Type B pancreatic cell (in vitro differentiated cells): Measurements from ENCODE around the gene TMEM79. TPM values are rescaled to one million over a fixed set of nuclear protein-coding genes. Genes with fewer than 3 reads are reported as not detected.

Experiments
- DNase-seq: peaks from one replicate; pipeline ENCODE4 v3.0.0; 2021; ENCODE audit warnings: mixed read lengths; ENCODE audit not compliant: unreplicated experiment; ENCODE audit errors: extremely low spot score
- H3K27ac Mint-ChIP-seq: 2 replicates; pipeline ENCODE4 v1.8.0; 2021; ENCODE audit warnings: mild to moderate bottlenecking, mixed read lengths
- H3K27me3 Mint-ChIP-seq: 2 replicates; pipeline ENCODE4 v1.8.0; 2021; ENCODE audit warnings: mixed read lengths
- H3K36me3 Mint-ChIP-seq: 2 replicates; pipeline ENCODE4 v1.8.0; 2021; ENCODE audit warnings: mixed read lengths
- H3K4me1 Mint-ChIP-seq: one replicate; pipeline ENCODE4 v1.8.0; 2021; ENCODE audit warnings: mixed read lengths; ENCODE audit not compliant: unreplicated experiment
- H3K4me3 Mint-ChIP-seq: 2 replicates; pipeline ENCODE4 v1.8.0; 2021; ENCODE audit warnings: mild to moderate bottlenecking, mixed read lengths
- H3K9me3 Mint-ChIP-seq: 2 replicates; pipeline ENCODE4 v1.8.0; 2021; ENCODE audit warnings: mixed read lengths
- CTCF ChIP-seq: fragments of 200-600 bp; sonication (generic); conservative IDR thresholded peaks from 2 replicates; pipeline ENCODE4 v1.5.0; 2021; ENCODE audit warnings: antibody characterized with exemption, mild to moderate bottlenecking
- total RNA-seq: library from RNA; stranded (reverse); gene quantifications from 2 replicates; pipeline ENCODE4 v1.2.1, GENCODE V29; 2021; ENCODE audit warnings: low replicate concordance

The TMEM79 gene
- total RNA-seq, 1 donor from 2014 or later = 18.1 TPM

- peak within 1 kb of the TSS; percentile 93 for H3K4me3 Mint-ChIP-seq
- no peaks in the 10 kb centered on the region for H3K27me3 Mint-ChIP-seq
- peaks cover 30% of the 10 kb centered on the region for H3K4me1 Mint-ChIP-seq
- peak within 1 kb of the TSS; percentile 97 for H3K27ac Mint-ChIP-seq
- H3K36me3 Mint-ChIP-seq = peaks cover 12% of the 10 kb centered on the region
- peak; percentile 96 for DNase-seq
- no peak for TF ChIP-seq CTCF
- H3K9me3 Mint-ChIP-seq = no peaks in the 10 kb centered on the region
Measured at GRCh38 chr1:156282479-156283222, 1.5 kb upstream of the TMEM79 start, which contains the start of gene SMG5. SMG5 (minus strand) TSS chr1:156282825; CDS start chr1:156282680, 145 bp downstream.

- no peak for DNase-seq
- Mint-ChIP-seq H3K27ac (peak overlapping the region; percentile 97), H3K36me3 (peaks cover 4% of the 10 kb centered on the region), H3K9me3 (no peaks in the 10 kb centered on the region), H3K4me3 (peak overlapping the region; percentile 93), H3K4me1 (peaks cover 30% of the 10 kb centered on the region), H3K27me3 (no peaks in the 10 kb centered on the region)
- TF ChIP-seq CTCF = no peak
Measured at GRCh38 chr1:156283521-156283920, 604 bp upstream of the TMEM79 start.

GRCh38 chr1:156284757-156285156 is 632 bp downstream of the TMEM79 start:
- Mint-ChIP-seq H3K36me3 (peaks cover 7% of the 10 kb centered on the region), H3K4me3 (peak overlapping the region; percentile 93), H3K9me3 (no peaks in the 10 kb centered on the region), H3K4me1 (peaks cover 30% of the 10 kb centered on the region), H3K27me3 (no peaks in the 10 kb centered on the region), H3K27ac (peak overlapping the region; percentile 97)
- no peak for TF ChIP-seq CTCF
- DNase-seq = no peak

- no peak overlapping the region for H3K4me3 Mint-ChIP-seq
- peaks cover 11% of the 10 kb centered on the region for H3K36me3 Mint-ChIP-seq
- DNase-seq = no peak
- TF ChIP-seq CTCF = no peak
- peaks cover 30% of the 10 kb centered on the region for H3K4me1 Mint-ChIP-seq
- H3K9me3 Mint-ChIP-seq = no peaks in the 10 kb centered on the region
- H3K27me3 Mint-ChIP-seq = no peaks in the 10 kb centered on the region
- no peak overlapping the region for H3K27ac Mint-ChIP-seq
Measured at GRCh38 chr1:156285437-156285836, 1.3 kb downstream of the TMEM79 start.

GRCh38 chr1:156286061-156286460 is 1.9 kb downstream of the TMEM79 start:
- H3K36me3 Mint-ChIP-seq = peaks cover 12% of the 10 kb centered on the region
- no peak for TF ChIP-seq CTCF
- DNase-seq = no peak
- no peaks in the 10 kb centered on the region for H3K9me3 Mint-ChIP-seq
- H3K4me1 Mint-ChIP-seq = peaks cover 24% of the 10 kb centered on the region
- peak overlapping the region; percentile 36 for H3K27ac Mint-ChIP-seq
- H3K4me3 Mint-ChIP-seq = peak overlapping the region; percentile 45
- no peaks in the 10 kb centered on the region for H3K27me3 Mint-ChIP-seq
